Kidney capillary endothelial cell (primary cell): ENCODE measurements around the gene NBDY.
"Not testable (repeated sequence)": the region's sequence is repeated elsewhere in the genome, so short reads cannot be mapped to it uniquely, and the experiment has no call there.

ENCODE experiments used
- DNase-seq: peaks from one replicate; pipeline ENCODE4 v3.0.0-alpha.2; 2018; ENCODE audit warnings: low spot score

The NBDY gene

GRCh38 chrX:56800801-56801200 is 71.8 kb downstream of the NBDY start:
- no peak for DNase-seq

GRCh38 chrX:56802428-56802827 is 73.4 kb downstream of the NBDY start:
- no peak for DNase-seq

GRCh38 chrX:56802921-56803849 is 74.1 kb downstream of the NBDY start:
- peak; percentile 67 for DNase-seq

- no peak for DNase-seq
These were observed 75.0 kb downstream of the NBDY start for GRCh38 chrX:56803850-56804681.

GRCh38 chrX:56804867-56805266 is 75.8 kb downstream of the NBDY start:
- DNase-seq: no peak

- no peak for DNase-seq
These were observed 76.4 kb downstream of the NBDY start for GRCh38 chrX:56805399-56805798.

GRCh38 chrX:56806176-56806575 is 77.1 kb downstream of the NBDY start:
- DNase-seq: not testable (repeated sequence)

GRCh38 chrX:56811599-56811998 is 82.6 kb downstream of the NBDY start:
- no peak for DNase-seq

GRCh38 chrX:56812515-56813105 is 83.6 kb downstream of the NBDY start:
- DNase-seq: no peak

- no peak for DNase-seq
These were observed 84.3 kb downstream of the NBDY start for GRCh38 chrX:56813318-56813837.

- DNase-seq: no peak
These were observed 88.1 kb downstream of the NBDY start for GRCh38 chrX:56817179-56817578.

- DNase-seq: no peak
These were observed 97.0 kb downstream of the NBDY start for GRCh38 chrX:56826020-56826419.

GRCh38 chrX:56833626-56834025 is 104.6 kb downstream of the NBDY start:
- DNase-seq: no peak

- DNase-seq: no peak
These were observed 124.4 kb downstream of the NBDY start for GRCh38 chrX:56853436-56853835.

GRCh38 chrX:56857042-56857441 is 128.0 kb downstream of the NBDY start:
- no peak for DNase-seq

GRCh38 chrX:56860888-56861287 is 131.8 kb downstream of the NBDY start:
- DNase-seq: no peak
